Sigmoid colon (tissue), 7 donors: ENCODE measurements around the gene ITGA11. TPM values are rescaled to one million over a fixed set of nuclear protein-coding genes. Genes with fewer than 3 reads are reported as not detected.
A peak's percentile ranks its signal among the peaks of the same experiment; 100 is the strongest.

Experiments used
- DNase-seq: peaks from one replicate; pipeline ENCODE4 v3.0.0-alpha.2; 2019
- H3K27ac ChIP-seq, 4 donors: fragments of 200-600 bp; sonication (generic); one replicate each; pipeline ENCODE4 v1.5.1; 2016 to 2019; ENCODE audit warnings: mild to moderate bottlenecking in 1 of 4
- H3K27me3 ChIP-seq, 3 donors: fragments of 200-600 bp; sonication (generic); one replicate each; pipeline ENCODE4 v1.5.1; 2019; ENCODE audit warnings: mild to moderate bottlenecking in 1 of 3
- H3K36me3 ChIP-seq, 4 donors: fragments of 200-600 bp; sonication (generic); one replicate each; pipeline ENCODE4 v1.5.1; 2016 to 2019
- H3K4me1 ChIP-seq, 4 donors: fragments of 200-600 bp; sonication (generic); one replicate each; pipeline ENCODE4 v1.5.1; 2017 to 2019
- H3K4me3 ChIP-seq, 4 donors: fragments of 200-600 bp; sonication (generic); one replicate each; pipeline ENCODE4 v1.5.1; 2017 to 2019; ENCODE audit warnings: mild to moderate bottlenecking in 2 of 4, moderate library complexity in 1 of 4
- H3K9me3 ChIP-seq, 4 donors: fragments of 200-600 bp in 3 of 4; sonication (generic) in 3 of 4; one replicate each; pipeline versions ENCODE4 v1.5.1 to v1.6.1; 2013 to 2019
- EP300 ChIP-seq, 4 donors: sonication (generic); formaldehyde crosslinking; IDR thresholded peaks; one replicate each; pipeline ENCODE4 v1.6.1; 2017; ENCODE audit warnings: antibody characterized with exemption in 4 of 4
- POLR2A ChIP-seq, 2 donors: fragments of 450-650 bp; IDR thresholded peaks; one replicate each; pipeline ENCODE4 v1.6.1; 2016; ENCODE audit warnings: antibody characterized with exemption in 2 of 2, mild to moderate bottlenecking in 2 of 2, moderate library complexity in 2 of 2
- POLR2AphosphoS5 ChIP-seq, 4 donors: sonication (generic); formaldehyde crosslinking; IDR thresholded peaks; one replicate each; pipeline ENCODE4 v1.6.1; 2017; ENCODE audit warnings: antibody characterized with exemption in 4 of 4
- WGBS, 2 donors: extraction: QIAGEN DNeasy Blood & Tissue Kit; methylation state at CpG; one replicate each; pipeline ENCODE4 v1.1.7; 2013; 5-methylcytosine and 5-hydroxymethylcytosine counted together
- intact Hi-C: fragments of 100-400 bp; cut with DNase I; formaldehyde crosslinking; loops from one replicate; pipeline ENCODE4 v1.15.1; 2023
- polyA plus RNA-seq, 3 donors: library from polyadenylated mRNA; stranded (reverse); fragments of 200-250 nt; gene quantifications; one replicate each; pipeline ENCODE4 v1.2.3, GENCODE V29; 2013
- total RNA-seq, 4 donors: library from RNA; depleted of rRNA; stranded (reverse); fragments of >200 nt; gene quantifications; one replicate each; pipeline ENCODE4 v1.1.0, GENCODE V29; 2016
- TF ChIP-seq, protein P1 (sequence below), 4 experiments: fragments of 450-650 bp in 3 of 4; fragments of 200-600 bp in 1 of 4; IDR thresholded peaks; one replicate each; pipeline ENCODE4 v1.5.1; 2016 to 2019; ENCODE audit warnings: antibody characterized with exemption in 4 of 4, mild to moderate bottlenecking in 3 of 4, moderate library complexity in 2 of 4
- donor health status: healthy with polysubstance abuse.
- donor health status: Bipolar disorder and iron deficiency.
- donor health status: healthy.

Gene ITGA11
- total and polyA plus RNA-seq, 7 donors: 0.71 to 6.1 (median 1.2) TPM

DNA sequence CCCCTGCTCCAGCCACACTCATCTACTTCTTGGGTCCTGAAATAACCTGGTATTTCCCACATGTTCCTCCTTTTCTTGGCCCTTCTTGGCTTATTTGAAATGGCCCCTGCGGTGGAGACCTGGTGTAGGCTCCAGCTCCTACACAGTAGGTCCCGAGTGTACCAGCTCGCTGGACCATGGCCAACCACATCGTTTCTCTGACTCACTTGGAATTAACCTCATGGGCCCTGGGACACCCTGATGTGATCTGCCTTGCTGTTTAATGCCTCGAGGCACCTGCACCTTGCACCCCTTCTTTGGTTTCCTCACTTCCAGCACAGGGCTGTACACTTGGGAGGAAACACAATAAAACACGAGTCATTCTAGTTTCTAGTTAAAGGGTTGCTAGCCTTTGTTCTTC is 94.1 kb downstream of the ITGA11 start:
- intact Hi-C loops: no loop called here
- H3K36me3 ChIP-seq: no peaks in the 10 kb centered on the region
- no peak overlapping the region for H3K27ac ChIP-seq
- peaks cover 0 to 22% (median 14%) of the 10 kb centered on the region in 4 donors for H3K4me1 ChIP-seq
- H3K27me3 ChIP-seq: no peaks in the 10 kb centered on the region
- no peak for DNase-seq
- H3K9me3 ChIP-seq: no peaks in the 10 kb centered on the region
- no peak for TF ChIP-seq POLR2AphosphoS5 (IDR thresholded peaks at IDR 0.05)
- 56 to 60% methylated on average over 6 of the region's 6 CpGs for WGBS, 2 donors
- H3K4me3 ChIP-seq: no peak overlapping the region

DNA sequence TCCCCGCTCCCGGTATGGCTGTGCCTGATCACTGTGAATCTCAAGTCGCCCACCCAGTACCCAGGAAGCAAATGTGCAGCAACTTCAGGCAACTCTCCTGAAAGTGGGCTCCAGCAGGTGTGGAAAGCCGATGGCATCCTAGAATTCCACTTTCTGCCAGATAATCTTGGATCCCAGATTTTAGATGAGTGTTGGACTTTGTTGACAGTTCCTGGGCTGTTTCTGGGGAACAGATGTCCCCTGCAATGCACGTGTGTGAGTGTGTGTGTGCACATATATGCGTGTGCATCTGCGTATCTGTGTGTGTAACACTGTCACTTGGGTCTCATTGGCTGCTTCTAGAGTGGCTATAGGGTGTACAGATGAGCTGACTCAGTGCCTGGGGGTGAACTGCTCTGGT is 95.4 kb downstream of the ITGA11 start:
- no peak for DNase-seq
- H3K27ac ChIP-seq: no peak overlapping the region
- H3K4me1 ChIP-seq: peaks cover 0 to 19% (median 10%) of the 10 kb centered on the region in 4 donors
- H3K27me3 ChIP-seq: no peaks in the 10 kb centered on the region
- H3K9me3 ChIP-seq: no peaks in the 10 kb centered on the region
- intact Hi-C loops: no loop called here
- TF ChIP-seq EP300 (IDR thresholded peaks at IDR 0.05): no peak
- TF ChIP-seq POLR2A (IDR thresholded peaks at IDR 0.05): no peak
- TF ChIP-seq, protein P1, sequence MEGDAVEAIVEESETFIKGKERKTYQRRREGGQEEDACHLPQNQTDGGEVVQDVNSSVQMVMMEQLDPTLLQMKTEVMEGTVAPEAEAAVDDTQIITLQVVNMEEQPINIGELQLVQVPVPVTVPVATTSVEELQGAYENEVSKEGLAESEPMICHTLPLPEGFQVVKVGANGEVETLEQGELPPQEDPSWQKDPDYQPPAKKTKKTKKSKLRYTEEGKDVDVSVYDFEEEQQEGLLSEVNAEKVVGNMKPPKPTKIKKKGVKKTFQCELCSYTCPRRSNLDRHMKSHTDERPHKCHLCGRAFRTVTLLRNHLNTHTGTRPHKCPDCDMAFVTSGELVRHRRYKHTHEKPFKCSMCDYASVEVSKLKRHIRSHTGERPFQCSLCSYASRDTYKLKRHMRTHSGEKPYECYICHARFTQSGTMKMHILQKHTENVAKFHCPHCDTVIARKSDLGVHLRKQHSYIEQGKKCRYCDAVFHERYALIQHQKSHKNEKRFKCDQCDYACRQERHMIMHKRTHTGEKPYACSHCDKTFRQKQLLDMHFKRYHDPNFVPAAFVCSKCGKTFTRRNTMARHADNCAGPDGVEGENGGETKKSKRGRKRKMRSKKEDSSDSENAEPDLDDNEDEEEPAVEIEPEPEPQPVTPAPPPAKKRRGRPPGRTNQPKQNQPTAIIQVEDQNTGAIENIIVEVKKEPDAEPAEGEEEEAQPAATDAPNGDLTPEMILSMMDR (IDR thresholded peaks at IDR 0.05): no peak
- TF ChIP-seq POLR2AphosphoS5 (IDR thresholded peaks at IDR 0.05): no peak
- H3K36me3 ChIP-seq: no peaks in the 10 kb centered on the region
- no peak overlapping the region for H3K4me3 ChIP-seq
- WGBS, 2 donors: 88 to 92% methylated on average over 7 of the region's 7 CpGs

DNA sequence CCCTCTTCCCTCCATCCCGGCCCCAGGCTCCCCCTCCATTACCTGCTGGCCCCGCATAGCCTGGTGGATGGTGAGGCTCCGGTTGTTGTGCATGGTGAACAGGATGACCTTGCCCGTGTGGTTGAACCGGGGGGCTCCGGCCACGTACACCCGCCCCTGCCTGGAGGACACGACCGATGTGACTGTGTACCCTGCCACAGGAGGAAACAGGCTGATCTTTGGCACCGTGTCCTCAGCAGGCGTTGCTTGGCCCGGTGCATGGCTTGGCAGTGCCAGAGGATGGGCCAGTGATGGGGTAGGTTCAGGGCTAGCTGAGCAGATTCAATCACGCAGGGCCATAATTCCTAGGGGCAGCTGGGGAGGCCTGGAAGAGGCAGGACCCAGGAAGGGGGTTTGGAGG is 96.3 kb downstream of the ITGA11 start:
- no peaks in the 10 kb centered on the region for H3K36me3 ChIP-seq
- intact Hi-C loops: no loop called here
- TF ChIP-seq, protein P1 (IDR thresholded peaks at IDR 0.05): no peak
- no peak for TF ChIP-seq POLR2A (IDR thresholded peaks at IDR 0.05)
- WGBS, 2 donors: 87 to 89% methylated on average over 14 of the region's 14 CpGs
- H3K27me3 ChIP-seq: no peaks in the 10 kb centered on the region
- H3K4me3 ChIP-seq: no peak overlapping the region
- H3K9me3 ChIP-seq: no peaks in the 10 kb centered on the region
- H3K27ac ChIP-seq: no peak overlapping the region
- peaks cover 0 to 11% (median 2%) of the 10 kb centered on the region in 4 donors for H3K4me1 ChIP-seq
- DNase-seq: no peak

DNA sequence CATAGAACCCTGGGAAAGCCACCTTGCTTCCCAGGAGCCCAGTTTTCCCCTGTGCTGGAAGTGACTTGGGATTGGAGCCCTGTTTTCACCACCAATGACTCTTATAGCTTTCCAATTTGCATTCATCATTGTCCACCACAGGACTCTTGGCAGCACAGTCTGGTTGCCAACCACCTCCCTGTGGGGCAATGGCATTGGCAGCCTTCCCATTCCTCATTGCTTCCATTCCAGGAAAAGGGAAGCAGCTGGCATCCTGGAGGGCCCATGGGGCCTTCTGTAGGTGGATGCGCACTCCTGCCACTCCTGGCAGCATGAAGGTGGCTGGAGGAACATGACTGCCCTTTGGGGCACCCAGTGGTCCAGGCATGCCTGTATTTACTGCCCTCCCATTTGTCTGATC is 96.7 kb downstream of the ITGA11 start:
- DNase-seq: no peak
- intact Hi-C loops: no loop called here
- no peaks in the 10 kb centered on the region for H3K27me3 ChIP-seq
- no peaks in the 10 kb centered on the region for H3K9me3 ChIP-seq
- WGBS, 2 donors: 81 to 86% methylated on average over 1 of the region's 1 CpG
- TF ChIP-seq POLR2AphosphoS5 (IDR thresholded peaks at IDR 0.05): no peak
- TF ChIP-seq, protein P1 (IDR thresholded peaks at IDR 0.05): no peak
- no peak for TF ChIP-seq POLR2A (IDR thresholded peaks at IDR 0.05)
- no peak for TF ChIP-seq EP300 (IDR thresholded peaks at IDR 0.05)
- peak overlapping the region in 1 of 4 donors; percentile 1 for H3K27ac ChIP-seq
- H3K4me3 ChIP-seq: no peak overlapping the region
- peaks cover 0 to 7% (median 0%) of the 10 kb centered on the region in 4 donors for H3K4me1 ChIP-seq
- H3K36me3 ChIP-seq: no peaks in the 10 kb centered on the region

DNA sequence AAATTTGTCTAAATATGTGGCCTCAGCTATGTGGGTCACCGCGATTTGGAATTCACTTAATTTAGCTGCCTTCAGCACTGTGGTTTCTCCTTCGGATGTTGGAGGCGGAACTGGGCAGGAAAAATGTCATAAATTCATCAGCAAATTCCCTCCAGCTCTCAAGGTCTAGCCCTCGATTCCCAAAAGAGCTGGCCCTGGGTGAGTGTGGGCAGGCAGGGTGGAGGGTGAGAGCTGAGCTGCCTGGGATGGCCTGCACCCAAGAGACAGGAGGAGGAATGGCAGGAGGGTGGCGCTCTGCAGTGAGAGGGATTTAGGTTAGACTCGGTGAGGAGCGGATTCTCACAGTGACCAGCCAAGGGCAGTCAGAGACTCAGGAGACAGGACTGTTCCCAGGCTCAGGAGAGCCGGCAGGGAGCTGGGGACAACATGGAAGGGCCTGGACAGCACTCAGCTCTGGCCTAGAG is 97.3 kb downstream of the ITGA11 start:
- Histone ChIP-seq H3K27me3 (no peaks in the 10 kb centered on the region), H3K27ac (peak overlapping the region in 1 of 4 donors; percentile 1), H3K4me1 (peaks cover 0 to 7% (median 0%) of the 10 kb centered on the region in 4 donors), H3K36me3 (no peaks in the 10 kb centered on the region), H3K4me3 (no peak overlapping the region), H3K9me3 (no peaks in the 10 kb centered on the region)
- intact Hi-C loops: no loop called here
- WGBS, 2 donors: 67 to 73% methylated on average over 9 of the region's 9 CpGs
- DNase-seq: no peak
- no peak for TF ChIP-seq POLR2AphosphoS5 (IDR thresholded peaks at IDR 0.05)
- TF ChIP-seq, protein P1 (IDR thresholded peaks at IDR 0.05): no peak
- no peak for TF ChIP-seq EP300 (IDR thresholded peaks at IDR 0.05)
- TF ChIP-seq POLR2A (IDR thresholded peaks at IDR 0.05): no peak
